NCI-H748 (cell line): Measurements from ENCODE around the gene TMEM235.

Experiments used
- DNase-seq: peaks from one replicate; lab custom pipeline; 2025; ENCODE audit not compliant: unreplicated experiment; lab: John Stamatoyannopoulos, UW

The TMEM235 gene

GRCh38 chr17:78230996-78231935 is at the start of gene TMEM235:
TMEM235 (plus strand) TSS chr17:78231631; CDS start chr17:78232024, 393 bp downstream.
- no peak for DNase-seq

DNA sequence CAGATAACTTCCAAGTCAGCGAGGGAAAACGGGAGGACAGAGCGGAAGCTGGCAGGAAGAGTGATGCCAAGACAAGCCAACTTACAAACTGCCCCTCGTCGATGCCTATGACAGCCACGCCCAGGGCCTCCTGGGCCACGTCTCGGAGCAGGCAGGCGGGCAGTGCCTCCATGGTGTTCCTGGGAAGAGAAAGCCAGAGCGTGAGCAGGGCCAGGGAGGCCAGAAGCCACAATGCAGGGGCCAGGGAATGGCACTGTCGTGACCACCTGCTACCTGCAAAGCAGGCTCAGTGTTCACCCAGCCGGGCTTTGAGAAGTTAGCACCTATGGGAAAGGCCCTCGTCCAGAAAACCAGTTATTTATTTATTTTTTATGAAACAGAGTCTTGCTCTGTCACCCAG is 48.9 kb upstream of the TMEM235 start:
- DNase-seq: no peak

DNA sequence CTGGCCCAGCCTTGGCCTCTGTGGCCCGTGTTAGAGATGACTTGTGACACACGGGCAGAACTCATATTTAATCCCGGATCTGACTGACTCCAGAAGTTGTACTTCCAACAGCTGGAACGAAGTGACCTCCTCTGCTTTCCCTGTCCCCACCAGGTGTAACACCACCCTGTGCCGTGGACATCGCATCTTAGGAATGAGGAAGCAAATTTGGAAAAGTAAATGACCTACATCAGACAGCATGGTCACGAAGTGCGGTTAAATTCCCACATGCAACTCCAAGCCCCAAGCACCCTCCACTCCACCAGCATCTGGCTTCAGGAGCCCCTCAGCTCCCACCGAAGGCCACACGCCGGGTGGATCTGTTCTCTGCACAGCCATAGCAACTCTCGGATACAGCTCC is 47.5 kb upstream of the TMEM235 start:
- DNase-seq: no peak

GRCh38 chr17:78184351-78184750 is 47.1 kb upstream of the TMEM235 start:
- no peak for DNase-seq

GRCh38 chr17:78184868-78185267 is 46.6 kb upstream of the TMEM235 start:
- DNase-seq: no peak

- peak; percentile 30 for DNase-seq
These were observed 45.3 kb upstream of the TMEM235 start for GRCh38 chr17:78185981-78186691.

DNA sequence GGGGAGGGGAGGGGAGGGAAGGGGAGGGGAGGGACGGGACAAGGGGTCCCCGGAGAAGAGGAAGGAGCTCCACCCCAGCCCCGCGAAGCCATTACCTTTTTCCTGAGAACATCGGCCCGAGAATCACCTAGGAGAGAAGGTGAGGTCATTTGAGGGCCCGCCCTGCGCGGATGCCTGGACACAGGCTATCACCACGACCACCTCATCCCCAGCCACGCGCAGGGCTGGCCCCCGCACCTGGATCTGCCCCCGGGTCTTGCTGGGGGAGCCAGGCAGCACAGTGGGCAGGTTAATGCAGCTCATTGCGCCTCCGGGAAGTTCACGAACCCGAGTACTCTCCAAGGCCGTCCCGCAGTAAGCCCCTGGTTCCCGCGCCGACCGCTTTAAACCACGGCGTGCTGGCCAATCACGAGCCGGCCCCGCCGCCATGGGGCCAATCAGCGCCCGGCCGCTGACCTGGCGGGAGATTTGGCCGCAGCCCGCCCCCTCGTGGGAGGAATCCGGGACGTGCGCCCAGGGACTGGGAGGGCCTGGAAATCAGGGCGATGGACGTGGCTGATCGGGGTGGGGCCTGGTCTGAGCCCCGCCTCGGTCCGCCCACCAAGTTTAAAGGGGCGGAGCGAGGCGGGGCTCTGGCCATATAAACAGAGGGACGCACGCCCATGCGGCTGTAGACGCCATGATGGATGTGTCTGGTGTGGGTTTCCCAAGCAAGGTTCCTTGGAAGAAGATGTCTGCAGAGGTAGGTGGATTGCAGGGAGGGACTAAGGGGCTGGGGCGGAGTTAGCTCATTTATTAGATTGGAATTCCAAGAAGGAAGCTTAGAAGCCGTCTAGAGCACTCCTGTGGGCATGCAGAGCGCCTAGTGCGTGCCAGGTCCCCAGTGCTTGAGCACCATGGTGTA is 44.5 kb upstream of the TMEM235 start, which contains the start of the genes AFMID and TK1:
TSS of gene AFMID (plus strand) at position 671 of the 904 bp plus-strand sequence. CDS start at position 680, 9 bp downstream.
TSS of gene TK1 (minus strand) at position 361 of the 904 bp plus-strand sequence. CDS start at position 303, 58 bp downstream.
- peak; percentile 92 for DNase-seq

GRCh38 chr17:78196716-78197115 is 34.7 kb upstream of the TMEM235 start:
- no peak for DNase-seq

DNA sequence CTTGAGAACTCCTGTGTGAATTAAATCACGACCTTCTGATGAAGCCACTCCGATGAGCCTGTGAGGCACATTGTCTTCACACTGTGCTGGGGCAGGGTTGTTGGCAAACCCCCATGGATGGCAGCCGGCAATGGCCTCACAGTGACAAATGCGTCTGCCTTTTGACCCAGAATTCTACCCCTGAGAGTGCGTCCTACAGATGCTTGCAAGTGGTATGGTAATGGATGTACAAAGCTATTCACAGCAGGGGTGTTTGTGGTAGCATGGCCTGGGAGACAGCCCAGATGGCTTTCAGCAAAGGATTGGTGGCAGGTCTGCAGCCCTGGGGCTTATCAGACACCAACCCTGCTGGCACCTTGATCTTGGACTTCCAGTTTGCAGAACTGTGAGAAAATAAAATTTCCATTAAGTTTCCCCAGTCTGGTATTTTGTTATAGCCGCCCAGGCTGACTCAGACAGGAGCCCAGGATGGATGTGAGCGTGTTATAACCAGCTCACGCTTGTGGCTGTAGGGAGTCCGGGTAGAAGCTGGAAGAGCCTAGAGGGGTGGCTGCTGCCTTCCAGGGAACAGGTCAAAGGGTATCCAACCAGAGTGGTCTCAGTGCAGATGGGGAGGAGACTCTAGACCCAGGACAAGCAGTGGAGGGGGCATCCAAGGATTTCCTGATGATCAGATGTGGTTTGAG is 34.1 kb upstream of the TMEM235 start:
- no peak for DNase-seq

DNA sequence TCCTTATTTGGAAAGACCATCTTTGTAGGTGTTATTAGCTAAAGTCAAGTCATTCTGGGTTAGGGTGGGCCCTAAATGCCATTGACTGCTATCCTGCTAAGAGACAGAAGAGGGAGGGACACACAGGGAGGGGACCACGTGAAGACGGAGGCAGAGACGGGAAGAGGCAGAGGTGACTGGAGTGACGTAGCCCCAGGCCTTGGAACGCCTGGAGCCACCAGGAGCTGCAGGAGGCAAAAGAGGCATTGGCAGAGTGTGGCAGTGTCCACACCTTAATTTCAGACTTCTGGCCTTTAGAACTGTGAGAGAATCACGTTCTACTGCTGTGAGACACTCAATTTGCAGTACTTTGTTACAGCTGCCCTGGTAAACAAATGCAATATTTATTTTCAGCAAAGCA is 31.0 kb upstream of the TMEM235 start:
- no peak for DNase-seq

DNA sequence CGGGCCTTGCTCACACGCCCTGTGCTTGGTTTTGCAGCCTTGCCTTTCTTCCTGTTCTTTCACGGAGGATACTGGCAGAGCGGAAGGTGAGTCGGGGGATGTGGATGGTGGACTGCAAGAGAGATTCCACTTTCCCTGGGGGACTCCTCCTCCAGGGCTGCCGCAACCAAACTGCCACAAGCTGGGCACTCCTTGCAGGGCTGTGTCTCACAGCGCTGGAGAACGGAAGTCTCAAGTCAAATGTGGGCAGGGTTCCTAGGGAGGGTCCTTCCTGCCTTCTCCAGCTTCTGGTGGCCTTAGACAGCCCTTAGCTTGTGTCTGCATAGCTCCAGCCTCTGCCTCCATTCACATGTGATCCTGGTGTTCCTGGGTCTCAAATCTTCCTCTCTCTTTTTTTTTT is 28.8 kb upstream of the TMEM235 start:
- DNase-seq: no peak

GRCh38 chr17:78204387-78205123 is 26.9 kb upstream of the TMEM235 start:
- DNase-seq: peak; percentile 1

GRCh38 chr17:78205124-78205775 is 26.2 kb upstream of the TMEM235 start:
- DNase-seq: no peak

DNA sequence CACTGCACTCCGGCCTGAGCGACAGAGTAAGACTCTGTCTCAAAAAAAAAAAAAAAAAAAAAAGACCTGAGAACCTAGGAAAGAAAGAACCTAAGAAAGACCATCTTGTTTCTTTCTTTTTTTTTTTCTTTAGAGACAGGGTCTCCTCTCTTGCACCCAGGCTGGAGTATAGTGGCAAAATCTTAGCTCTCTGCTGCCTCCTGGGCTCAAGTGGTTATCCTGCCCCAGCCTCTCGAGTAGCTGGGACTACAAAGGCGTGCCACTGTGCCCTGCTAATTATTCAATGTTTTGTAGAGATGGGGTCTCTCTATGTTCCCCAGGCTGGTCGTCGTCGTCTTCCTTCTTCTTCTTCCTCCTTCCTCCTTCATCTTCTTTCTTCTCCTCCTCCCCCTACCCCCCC is 25.1 kb upstream of the TMEM235 start:
- no peak for DNase-seq

GRCh38 chr17:78208486-78208885 is 22.9 kb upstream of the TMEM235 start:
- no peak for DNase-seq

GRCh38 chr17:78210111-78210510 is 21.3 kb upstream of the TMEM235 start:
- DNase-seq: no peak

DNA sequence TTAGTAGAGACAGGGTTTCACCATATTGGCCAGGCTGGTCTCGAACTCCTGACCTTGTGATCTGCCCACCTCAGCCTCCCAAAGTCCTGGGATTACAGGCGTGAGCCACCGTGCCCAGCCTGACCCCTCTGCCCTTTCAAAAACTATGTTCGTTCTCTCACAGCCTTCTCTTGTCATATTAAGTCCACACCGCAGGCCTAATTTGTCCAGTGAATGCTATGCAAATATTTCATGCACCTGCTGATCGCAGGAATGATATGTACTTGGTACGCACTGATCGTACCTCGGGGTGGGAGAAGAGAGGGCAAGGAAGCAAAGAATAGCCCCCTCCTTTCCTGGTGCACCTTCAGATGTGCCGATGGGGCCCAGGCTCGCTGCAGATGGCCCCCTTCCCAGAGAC is 20.4 kb upstream of the TMEM235 start:
- peak; percentile 5 for DNase-seq

GRCh38 chr17:78214016-78214705 is 17.3 kb upstream of the TMEM235 start, which contains the start of gene BIRC5:
BIRC5 (plus strand) TSS chr17:78214253; CDS start chr17:78214317, 64 bp downstream.
- DNase-seq: peak; percentile 91
